ENCODE measurements around the gene THOC5. TPM values are rescaled to one million over a fixed set of nuclear protein-coding genes. Genes with fewer than 3 reads are reported as not detected.
A peak's percentile ranks its signal among the peaks of the same experiment; 100 is the strongest.

THOC5 gene
- total RNA-seq, 1 donor from 2014 or later, result 73.2 TPM

DNA sequence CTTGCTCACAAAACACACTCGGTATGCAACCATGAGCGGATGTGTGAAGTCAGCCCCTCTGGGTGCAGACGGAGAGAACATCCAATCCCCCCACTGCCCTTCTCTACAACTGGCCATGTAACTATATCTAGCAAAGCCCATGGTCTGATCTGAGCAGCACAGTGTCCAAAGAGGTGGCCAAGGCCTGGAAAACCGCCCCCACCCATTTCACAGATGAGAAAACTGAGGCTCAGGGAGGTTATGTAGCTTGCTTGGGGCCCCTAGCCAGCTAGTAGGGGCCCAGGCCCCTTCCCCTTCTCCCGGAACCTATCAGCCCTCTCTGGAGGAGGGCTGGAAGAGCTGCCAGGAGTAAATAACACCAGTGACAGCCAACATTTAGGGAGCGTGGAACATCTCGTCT is 89.0 kb downstream of the THOC5 start:
- peaks cover 31% of the 10 kb centered on the region for H3K27me3 Mint-ChIP-seq (ENCODE audit: low read depth)
- no peaks in the 10 kb centered on the region for H3K4me1 Mint-ChIP-seq
- H3K4me3 Mint-ChIP-seq, result no peak overlapping the region
- TF ChIP-seq, protein P1, sequence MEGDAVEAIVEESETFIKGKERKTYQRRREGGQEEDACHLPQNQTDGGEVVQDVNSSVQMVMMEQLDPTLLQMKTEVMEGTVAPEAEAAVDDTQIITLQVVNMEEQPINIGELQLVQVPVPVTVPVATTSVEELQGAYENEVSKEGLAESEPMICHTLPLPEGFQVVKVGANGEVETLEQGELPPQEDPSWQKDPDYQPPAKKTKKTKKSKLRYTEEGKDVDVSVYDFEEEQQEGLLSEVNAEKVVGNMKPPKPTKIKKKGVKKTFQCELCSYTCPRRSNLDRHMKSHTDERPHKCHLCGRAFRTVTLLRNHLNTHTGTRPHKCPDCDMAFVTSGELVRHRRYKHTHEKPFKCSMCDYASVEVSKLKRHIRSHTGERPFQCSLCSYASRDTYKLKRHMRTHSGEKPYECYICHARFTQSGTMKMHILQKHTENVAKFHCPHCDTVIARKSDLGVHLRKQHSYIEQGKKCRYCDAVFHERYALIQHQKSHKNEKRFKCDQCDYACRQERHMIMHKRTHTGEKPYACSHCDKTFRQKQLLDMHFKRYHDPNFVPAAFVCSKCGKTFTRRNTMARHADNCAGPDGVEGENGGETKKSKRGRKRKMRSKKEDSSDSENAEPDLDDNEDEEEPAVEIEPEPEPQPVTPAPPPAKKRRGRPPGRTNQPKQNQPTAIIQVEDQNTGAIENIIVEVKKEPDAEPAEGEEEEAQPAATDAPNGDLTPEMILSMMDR (conservative IDR thresholded peaks at IDR 0.05), result no peak
- DNase-seq (ENCODE audit: low read depth, low spot score), result no peak
- H3K27ac Mint-ChIP-seq (ENCODE audit: unreplicated experiment), result no peak overlapping the region
- H3K9me3 Mint-ChIP-seq, result no peaks in the 10 kb centered on the region
- H3K36me3 Mint-ChIP-seq (ENCODE audit: low read depth), result no peaks in the 10 kb centered on the region

DNA sequence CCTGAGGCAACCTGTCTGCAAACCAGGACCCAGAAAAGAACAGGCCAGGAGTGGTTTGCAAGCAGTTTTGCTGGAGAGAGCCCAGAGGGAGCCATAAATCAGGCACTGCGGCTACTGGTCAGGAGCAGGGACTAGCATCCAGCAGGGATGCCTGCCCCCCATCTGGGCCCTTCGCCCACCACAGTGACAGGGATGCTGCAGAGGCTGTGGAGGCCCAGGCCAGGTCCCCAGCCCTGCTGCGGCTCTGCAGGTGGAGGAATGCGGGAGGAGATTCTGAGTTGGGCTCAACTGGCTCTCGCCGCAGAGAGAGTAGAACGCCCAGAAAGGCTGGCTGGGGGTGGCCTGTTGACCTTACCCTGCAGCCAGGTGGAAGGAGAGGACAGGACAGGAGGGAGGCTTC is 89.9 kb downstream of the THOC5 start:
- Mint-ChIP-seq H3K4me1 (no peaks in the 10 kb centered on the region), H3K36me3 (ENCODE audit: low read depth) (no peaks in the 10 kb centered on the region), H3K9me3 (no peaks in the 10 kb centered on the region), H3K27ac (ENCODE audit: unreplicated experiment) (peak overlapping the region; percentile 43), H3K4me3 (no peak overlapping the region), H3K27me3 (ENCODE audit: low read depth) (peaks cover 22% of the 10 kb centered on the region)
- no peak for DNase-seq (ENCODE audit: low read depth, low spot score)
- TF ChIP-seq, protein P1 (conservative IDR thresholded peaks at IDR 0.05), result no peak

DNA sequence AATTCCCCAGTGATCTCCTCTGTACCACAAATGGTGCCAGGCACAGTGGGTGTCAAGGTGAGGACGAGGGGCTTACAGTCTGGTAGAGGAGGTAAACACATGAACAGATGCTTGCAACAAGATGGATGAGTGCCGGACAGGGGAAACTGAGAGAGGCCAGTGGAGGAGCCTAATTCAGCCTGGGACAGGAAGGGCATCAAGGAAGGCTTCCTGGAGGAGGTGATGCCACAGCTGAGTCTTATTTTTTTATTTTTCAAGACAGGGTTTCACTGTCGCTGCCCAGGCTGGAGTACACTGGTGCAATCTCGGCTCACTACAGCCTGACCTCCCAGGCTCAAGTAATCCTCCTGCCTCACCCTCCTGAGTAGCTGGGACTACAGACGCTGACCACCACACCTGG is 92.3 kb downstream of the THOC5 start:
- peaks cover 3% of the 10 kb centered on the region for H3K27me3 Mint-ChIP-seq (ENCODE audit: low read depth)
- peaks cover 12% of the 10 kb centered on the region for H3K4me1 Mint-ChIP-seq

DNA sequence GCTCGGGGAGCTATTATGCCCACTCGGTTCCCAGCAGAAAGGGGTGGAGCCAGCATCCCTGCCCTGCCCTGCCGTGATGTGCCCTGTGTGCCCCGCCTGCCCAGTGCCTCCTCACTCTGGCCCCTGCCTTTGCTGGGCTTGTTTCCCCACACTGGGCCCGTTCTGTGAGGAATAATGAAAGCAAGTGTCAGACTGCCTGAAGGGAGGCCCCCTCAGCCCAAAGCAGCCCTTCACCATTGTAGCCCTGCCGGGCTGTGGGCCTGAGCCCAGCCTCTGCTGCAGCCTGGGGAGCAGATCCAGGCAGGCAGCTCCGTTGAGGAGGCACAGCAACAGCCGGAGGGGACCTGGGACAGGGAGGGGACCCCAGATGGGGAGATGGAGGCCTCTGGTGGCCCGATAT is 93.8 kb downstream of the THOC5 start:
- no peak for DNase-seq (ENCODE audit: low read depth, low spot score)
- Mint-ChIP-seq H3K27me3 (ENCODE audit: low read depth) (no peaks in the 10 kb centered on the region), H3K4me3 (no peak overlapping the region), H3K36me3 (ENCODE audit: low read depth) (no peaks in the 10 kb centered on the region), H3K27ac (ENCODE audit: unreplicated experiment) (no peak overlapping the region), H3K9me3 (no peaks in the 10 kb centered on the region), H3K4me1 (peaks cover 16% of the 10 kb centered on the region)
- TF ChIP-seq, protein P1 (conservative IDR thresholded peaks at IDR 0.05), result no peak

More for the DNA sequence above, 92.3 kb downstream of the THOC5 start:
- no peaks in the 10 kb centered on the region for H3K36me3 Mint-ChIP-seq (ENCODE audit: low read depth)
- no peaks in the 10 kb centered on the region for H3K9me3 Mint-ChIP-seq
- TF ChIP-seq, protein P1 (conservative IDR thresholded peaks at IDR 0.05), result no peak
- no peak for DNase-seq (ENCODE audit: low read depth, low spot score)
- H3K27ac Mint-ChIP-seq (ENCODE audit: unreplicated experiment), result no peak overlapping the region
- H3K4me3 Mint-ChIP-seq, result no peak overlapping the region

DNA sequence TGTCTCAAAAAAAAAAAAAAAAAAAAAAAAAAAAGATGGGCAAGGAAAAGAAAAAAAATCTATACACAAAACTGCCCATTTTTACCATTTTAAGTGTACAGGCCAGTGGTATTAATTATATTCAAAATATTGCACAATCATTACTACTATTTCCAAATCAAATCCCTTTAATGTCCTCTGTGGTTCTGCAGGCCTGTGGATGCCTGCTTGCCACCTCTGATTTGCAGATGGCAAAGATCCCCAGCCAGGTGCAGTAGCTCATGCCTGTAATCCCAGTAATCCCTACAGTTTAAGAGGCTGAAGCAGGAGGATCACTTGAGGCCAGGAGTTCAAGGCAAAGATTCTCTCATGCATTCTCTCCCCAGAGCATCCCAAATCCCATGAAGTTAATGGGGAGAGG is 95.0 kb downstream of the THOC5 start:
- peaks cover 16% of the 10 kb centered on the region for H3K4me1 Mint-ChIP-seq
- TF ChIP-seq, protein P1 (conservative IDR thresholded peaks at IDR 0.05), result no peak
- no peak overlapping the region for H3K4me3 Mint-ChIP-seq
- no peak overlapping the region for H3K27ac Mint-ChIP-seq (ENCODE audit: unreplicated experiment)
- DNase-seq (ENCODE audit: low read depth, low spot score), result no peak
- H3K9me3 Mint-ChIP-seq, result no peaks in the 10 kb centered on the region
- no peaks in the 10 kb centered on the region for H3K27me3 Mint-ChIP-seq (ENCODE audit: low read depth)
- no peaks in the 10 kb centered on the region for H3K36me3 Mint-ChIP-seq (ENCODE audit: low read depth)

DNA sequence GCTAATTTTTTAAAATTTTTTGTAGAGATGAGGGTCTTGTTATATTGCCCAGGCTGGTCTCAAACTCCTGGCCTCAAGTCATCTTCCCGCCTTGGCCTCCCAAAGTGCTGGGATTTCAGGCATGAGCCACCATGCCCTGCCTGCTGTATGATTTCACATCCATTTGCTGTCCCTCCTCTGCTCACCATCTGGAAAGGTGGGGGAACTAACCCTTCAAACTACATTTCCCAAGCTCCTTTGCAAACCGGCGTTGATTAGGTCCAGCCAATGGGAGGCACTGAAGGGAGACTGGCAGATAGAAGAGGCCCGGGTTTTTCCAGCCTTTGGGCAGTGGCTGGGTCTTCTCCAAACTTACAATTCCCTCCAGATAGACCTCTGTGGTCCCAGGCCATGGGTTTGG is 95.8 kb downstream of the THOC5 start:
- Mint-ChIP-seq H3K4me3 (no peak overlapping the region), H3K9me3 (no peaks in the 10 kb centered on the region), H3K27ac (ENCODE audit: unreplicated experiment) (no peak overlapping the region), H3K4me1 (peaks cover 16% of the 10 kb centered on the region), H3K27me3 (ENCODE audit: low read depth) (no peaks in the 10 kb centered on the region), H3K36me3 (ENCODE audit: low read depth) (no peaks in the 10 kb centered on the region)
- TF ChIP-seq, protein P1 (conservative IDR thresholded peaks at IDR 0.05), result no peak
- peak; percentile 19 for DNase-seq (ENCODE audit: low read depth, low spot score)
